PC-9 (cell line): ENCODE measurements around the gene ZNF169.
"Not testable (repeated sequence)": the region's sequence is repeated elsewhere in the genome, so short reads cannot be mapped to it uniquely, and the experiment has no call there.

Experiments used
- EZH2 ChIP-seq: fragments of 200-600 bp; sonication (generic); IDR thresholded peaks from 2 replicates; pipeline ENCODE4 v1.8.0; 2017; ENCODE audit warnings: antibody characterized with exemption, low read depth
- TF ChIP-seq, protein P1 (sequence below): fragments of 200-600 bp; sonication (generic); conservative IDR thresholded peaks from 2 replicates; pipeline ENCODE4 v1.6.1; 2017; ENCODE audit warnings: mixed run types, antibody characterized with exemption, mild to moderate bottlenecking, moderate library complexity

DNA sequence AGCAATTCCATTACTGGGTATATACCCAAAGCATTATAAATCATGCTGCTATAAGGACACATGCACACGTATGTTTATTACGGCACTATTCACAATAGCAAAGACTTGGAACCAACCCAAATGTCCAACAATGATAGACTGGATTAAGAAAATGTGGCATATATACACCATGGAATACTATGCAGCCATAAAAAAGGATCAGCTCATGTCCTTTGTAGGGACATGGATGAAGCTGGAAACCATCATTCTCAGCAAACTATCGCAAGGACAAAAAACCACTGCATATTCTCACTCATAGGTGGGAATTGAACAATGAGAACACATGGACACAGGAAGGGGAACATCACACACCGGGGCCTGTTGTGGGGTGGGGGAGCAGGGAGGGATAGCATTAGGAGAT, 18.0 kb upstream of the ZNF169 start:
- TF ChIP-seq, protein P1, sequence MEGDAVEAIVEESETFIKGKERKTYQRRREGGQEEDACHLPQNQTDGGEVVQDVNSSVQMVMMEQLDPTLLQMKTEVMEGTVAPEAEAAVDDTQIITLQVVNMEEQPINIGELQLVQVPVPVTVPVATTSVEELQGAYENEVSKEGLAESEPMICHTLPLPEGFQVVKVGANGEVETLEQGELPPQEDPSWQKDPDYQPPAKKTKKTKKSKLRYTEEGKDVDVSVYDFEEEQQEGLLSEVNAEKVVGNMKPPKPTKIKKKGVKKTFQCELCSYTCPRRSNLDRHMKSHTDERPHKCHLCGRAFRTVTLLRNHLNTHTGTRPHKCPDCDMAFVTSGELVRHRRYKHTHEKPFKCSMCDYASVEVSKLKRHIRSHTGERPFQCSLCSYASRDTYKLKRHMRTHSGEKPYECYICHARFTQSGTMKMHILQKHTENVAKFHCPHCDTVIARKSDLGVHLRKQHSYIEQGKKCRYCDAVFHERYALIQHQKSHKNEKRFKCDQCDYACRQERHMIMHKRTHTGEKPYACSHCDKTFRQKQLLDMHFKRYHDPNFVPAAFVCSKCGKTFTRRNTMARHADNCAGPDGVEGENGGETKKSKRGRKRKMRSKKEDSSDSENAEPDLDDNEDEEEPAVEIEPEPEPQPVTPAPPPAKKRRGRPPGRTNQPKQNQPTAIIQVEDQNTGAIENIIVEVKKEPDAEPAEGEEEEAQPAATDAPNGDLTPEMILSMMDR: not testable (repeated sequence)
- TF ChIP-seq EZH2: not testable (repeated sequence)
